LoVo (cell line): ENCODE data around the gene OMP.

ENCODE experiments used
- DNase-seq: peaks from one replicate; pipeline ENCODE4 v3.0.0-alpha.2; 2016; ENCODE audit warnings: low spot score

OMP gene

GRCh38 chr11:77123591-77123990 lies 21.0 kb downstream of the OMP start:
- no peak for DNase-seq

DNA sequence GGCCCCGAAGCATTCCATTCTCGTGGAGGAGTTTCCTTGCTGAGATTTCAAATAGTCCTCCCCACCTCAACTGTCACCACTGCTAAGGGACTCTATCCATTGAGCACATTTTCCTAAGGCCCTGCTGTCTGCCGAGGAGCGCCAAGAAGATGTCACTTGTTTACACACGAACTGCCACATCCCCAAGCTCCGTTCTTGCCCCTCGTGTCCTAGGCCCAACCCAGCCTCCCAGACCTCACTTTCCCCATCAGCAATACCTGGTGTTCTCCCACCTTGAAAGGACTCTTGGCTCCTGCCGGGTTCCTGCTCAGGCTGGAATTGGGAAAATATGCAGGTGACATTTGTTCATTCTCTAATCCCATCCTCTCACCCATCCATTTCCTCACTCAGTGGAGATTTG lies 21.4 kb downstream of the OMP start:
- DNase-seq, result no peak

DNA sequence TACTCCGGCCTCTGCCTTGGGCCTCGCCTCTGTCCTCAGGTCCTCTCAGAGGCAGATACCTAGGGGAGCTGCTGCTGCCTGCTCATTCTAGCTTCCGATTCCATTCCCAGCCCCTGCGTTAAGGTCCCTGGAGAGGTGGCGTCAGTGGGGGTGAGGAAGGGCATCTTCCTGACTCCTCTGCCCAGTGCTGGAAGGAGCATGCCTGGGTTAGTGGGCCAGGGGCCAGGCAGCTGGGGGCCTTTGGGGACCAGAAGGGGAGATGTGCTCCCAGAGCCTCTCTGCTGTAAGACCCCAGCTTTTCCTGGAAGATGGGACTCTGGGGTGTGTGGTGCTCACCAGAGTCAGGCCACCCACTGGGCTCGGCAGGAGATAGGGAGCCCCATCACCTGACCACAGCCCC lies 21.8 kb downstream of the OMP start:
- no peak for DNase-seq

GRCh38 chr11:77125191-77125590 lies 22.6 kb downstream of the OMP start:
- no peak for DNase-seq

- DNase-seq, result no peak
These were observed 23.1 kb downstream of the OMP start for GRCh38 chr11:77125695-77126094.

GRCh38 chr11:77126156-77126775 lies 23.6 kb downstream of the OMP start:
- no peak for DNase-seq

DNA sequence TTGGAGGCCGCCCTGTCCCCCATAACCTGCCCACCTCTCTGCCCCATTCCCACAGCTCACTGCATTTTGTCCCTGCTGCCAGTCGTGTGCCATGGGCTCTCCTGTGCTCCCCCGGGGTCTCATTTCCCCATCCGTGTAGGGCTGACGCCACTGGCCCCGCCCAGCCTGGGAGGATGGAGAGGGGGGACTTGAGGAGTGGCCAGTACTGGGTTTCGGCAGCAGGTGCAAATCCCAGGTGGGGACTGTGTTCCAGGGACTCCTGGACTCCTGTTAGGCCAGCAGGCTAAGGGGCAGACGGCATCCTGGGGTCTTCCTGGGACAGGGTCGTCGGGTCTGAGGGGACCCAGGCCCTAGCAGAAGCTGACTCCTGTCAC lies 24.2 kb downstream of the OMP start:
- no peak for DNase-seq

GRCh38 chr11:77127235-77127911 lies 24.7 kb downstream of the OMP start:
- DNase-seq, result peak; percentile 38

DNA sequence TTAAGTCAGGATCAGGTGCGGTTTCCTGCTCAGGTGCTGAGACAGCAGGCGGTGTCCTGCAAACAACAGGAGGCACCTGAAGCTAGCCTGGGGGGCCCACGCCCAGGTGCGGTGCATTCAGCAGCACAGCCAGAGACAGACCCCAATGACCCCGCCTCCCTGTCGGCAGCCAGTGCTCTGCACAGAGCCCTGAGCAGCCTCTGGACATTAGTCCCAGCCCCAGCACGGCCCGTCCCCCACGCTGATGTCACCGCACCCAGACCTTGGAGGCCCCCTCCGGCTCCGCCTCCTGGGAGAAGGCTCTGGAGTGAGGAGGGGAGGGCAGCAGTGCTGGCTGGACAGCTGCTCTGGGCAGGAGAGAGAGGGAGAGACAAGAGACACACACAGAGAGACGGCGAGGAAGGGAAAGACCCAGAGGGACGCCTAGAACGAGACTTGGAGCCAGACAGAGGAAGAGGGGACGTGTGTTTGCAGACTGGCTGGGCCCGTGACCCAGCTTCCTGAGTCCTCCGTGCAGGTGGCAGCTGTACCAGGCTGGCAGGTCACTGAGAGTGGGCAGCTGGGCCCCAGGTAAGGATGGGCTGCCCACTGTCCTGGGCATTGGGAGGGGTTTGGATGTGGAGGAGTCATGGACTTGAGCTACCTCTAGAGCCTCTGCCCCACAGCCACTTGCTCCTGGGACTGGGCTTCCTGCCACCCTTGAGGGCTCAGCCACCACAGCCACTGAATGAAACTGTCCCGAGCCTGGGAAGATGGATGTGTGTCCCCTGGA lies 25.5 kb downstream of the OMP start, which contains the start of gene MYO7A:
Gene MYO7A, plus strand, starts transcription at position 327 of the 772 bp plus-strand sequence. CDS start 2,389 bp downstream, outside the sequence.
- DNase-seq, result no peak

GRCh38 chr11:77129069-77129841 lies 26.6 kb downstream of the OMP start:
- DNase-seq, result no peak

DNA sequence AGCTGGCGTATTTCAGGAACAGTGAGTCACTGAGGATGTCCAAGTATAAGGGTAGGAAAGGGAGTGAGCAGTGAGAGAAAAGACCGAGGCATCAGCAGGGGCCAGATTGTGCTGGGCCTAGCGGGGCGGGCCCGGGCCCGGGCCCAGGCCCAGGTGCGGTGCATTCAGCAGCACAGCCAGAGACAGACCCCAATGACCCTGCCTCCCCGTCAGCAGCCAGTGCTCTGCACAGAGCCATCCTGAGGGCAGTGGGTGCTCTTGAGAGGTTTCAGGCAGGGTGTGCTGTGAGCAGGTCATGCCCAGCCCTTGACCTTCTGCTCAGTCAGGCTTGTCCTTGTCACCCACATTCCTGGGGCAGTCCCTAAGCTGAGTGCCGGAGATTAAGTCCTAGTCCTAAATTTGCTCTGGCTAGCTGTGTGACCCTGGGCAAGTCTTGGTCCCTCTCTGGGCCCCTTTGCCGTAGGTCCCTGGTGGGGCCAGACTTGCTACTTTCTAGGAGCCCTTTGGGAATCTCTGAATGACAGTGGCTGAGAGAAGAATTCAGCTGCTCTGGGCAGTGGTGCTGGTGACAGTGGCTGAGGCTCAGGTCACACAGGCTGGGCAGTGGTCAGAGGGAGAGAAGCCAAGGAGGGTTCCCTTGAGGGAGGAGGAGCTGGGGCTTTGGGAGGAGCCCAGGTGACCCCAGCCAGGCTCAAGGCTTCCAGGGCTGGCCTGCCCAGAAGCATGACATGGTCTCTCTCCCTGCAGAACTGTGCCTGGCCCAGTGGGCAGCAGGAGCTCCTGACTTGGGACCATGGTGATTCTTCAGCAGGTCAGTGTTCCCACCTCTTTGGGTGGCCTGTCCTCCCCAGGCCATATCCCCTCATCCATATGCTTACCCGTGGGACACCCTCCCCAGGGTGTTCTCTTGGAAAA lies 27.5 kb downstream of the OMP start:
- no peak for DNase-seq

DNA sequence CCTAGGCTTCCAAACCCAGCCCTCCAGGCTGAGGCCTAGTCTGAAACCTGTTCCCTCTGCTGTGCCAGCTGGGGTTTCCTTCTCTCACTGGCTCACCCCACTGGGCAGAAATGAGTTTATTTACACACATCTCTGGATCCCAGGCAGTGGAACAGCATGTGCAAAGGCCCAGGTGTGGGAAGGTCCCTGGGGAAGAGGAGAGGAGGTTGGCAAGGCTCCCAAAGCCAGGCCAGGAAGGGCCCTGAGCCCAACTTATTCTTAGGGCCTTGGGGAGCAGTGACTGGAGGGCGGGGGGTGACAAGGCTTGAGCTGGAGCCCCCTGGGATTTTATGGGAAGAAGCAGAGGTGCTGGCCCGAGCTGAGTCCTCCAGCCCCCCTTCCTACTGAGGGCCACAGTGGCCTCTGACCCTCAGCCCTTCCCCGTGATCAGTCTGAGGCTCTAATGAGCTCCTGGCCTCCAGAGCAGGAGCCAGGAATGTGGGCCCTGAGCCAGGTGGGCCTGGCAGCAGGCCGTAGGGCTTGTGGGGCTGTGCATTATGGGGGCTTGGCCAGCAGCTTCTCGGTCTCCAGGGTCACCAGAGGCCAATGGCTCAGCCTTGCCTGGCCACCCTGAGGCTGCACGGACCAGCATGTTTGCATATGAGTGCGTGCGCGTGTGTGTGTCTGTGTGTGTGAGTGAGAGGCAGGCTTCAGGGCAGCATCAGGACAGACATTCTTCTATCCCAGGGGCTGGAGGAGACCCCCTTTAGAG lies 28.3 kb downstream of the OMP start:
- no peak for DNase-seq

DNA sequence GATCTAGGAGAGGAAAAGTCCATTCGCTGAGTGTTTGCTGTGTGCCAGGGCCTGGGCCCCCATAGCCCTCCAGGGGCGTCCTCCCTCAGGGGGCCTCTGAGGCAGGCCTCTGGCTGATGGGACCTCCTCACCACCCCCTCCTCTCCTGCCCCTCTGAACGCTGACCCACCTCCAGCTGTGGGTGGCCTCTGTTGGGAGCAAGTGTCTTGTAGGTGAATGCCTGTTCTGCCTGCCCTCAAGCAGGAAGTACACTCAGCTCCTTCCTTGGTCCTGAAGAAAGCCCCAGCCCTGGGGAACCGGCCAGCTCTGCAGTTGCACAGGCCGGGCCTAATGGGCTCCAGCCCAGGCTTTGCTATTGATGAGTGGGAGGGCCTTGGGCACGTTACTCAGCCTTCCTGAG lies 28.9 kb downstream of the OMP start:
- no peak for DNase-seq

GRCh38 chr11:77135069-77135468 lies 32.4 kb downstream of the OMP start:
- DNase-seq, result no peak

DNA sequence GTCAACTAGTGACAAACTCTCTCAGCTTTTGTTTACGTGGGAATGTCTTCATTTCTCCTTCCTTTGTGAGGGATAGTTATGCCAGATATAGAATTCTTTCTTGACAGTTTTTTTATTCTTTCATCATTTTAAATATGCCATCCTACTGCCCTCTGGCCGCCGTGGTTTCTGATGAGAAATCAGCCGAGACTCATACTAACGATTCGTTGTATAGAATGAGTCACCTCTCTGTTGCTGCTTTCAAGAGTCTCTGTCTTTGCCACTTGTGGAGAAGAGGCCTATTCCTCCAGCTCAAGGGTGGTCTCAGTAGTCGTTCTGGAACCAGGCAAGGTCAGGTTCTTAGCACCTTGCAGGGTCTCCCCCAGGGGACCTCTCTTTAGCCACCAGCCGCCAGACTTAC lies 33.4 kb downstream of the OMP start:
- DNase-seq, result no peak

DNA sequence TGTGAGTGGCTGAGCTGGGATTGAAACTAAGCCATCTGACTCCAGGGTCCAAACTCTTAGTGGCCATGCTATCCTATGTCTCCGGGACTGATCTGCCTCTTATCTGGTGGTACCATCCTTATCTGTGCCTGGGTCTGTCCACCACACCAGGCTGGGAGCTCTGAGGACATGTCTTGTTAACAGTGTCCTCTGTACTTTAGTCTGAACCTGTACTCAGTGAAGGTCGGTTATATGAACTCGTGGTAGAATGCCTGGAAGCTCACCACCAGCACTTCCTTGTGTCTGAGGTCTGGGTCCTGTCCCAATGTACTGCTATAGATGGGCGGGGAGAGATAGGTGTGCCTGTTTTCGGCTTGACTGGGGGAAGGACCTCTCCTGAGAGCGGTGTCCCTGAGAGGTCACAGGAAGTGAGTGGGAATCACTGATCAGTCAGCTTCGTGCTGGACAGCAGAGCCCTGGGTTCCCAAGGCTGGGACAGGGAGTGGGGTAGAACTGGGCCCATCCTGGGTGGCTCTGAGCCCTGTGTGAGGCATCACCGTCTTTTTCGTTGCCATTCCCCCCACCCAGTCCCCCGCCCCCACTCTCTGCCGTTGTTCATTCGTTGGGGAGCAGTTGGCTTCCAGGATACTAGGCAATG lies 34.3 kb downstream of the OMP start:
- DNase-seq, result no peak

DNA sequence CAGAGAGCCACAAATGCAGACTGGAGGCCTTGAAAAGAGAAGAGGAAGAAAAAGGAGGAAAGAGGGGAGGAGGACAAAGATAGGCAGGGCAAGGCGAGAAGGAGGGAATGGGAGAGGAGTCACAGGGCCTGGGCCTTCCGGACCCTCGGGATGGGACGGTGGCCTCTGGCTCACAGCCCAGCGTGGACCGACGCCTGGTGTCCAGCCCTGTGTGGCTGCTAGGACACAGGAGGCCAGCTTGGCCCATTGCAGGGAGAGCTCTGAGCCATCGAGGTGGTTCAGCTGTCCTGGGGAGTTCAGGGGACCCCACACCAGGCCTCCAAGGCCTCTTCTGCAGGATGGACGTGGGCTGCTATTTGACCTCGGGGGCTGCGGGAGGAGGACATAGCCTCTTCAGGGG lies 34.8 kb downstream of the OMP start:
- DNase-seq, result no peak

GRCh38 chr11:77138106-77138649 lies 35.5 kb downstream of the OMP start:
- DNase-seq, result no peak

DNA sequence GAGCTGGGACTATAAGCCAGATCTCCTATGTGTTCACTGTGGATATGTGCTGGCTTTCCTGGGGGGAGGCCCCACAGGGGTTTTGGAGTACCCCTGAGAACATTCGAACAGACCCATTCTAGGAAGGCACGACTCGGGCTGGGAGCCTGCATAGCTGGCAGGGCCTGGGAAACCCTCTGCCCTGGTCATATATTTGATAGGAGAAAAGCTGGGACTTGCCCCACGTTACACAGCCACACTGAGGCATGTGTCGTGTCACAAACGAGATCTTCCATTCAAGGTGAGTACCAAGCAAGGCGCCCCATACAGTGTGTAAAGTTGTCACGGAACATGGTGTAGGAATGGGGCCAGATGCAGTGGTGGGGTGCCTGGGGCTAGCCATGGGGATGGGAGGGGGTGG lies 36.6 kb downstream of the OMP start:
- DNase-seq, result no peak
